Stimulated activated CD4-positive, alpha-beta T cell treated with anti-CD3 and anti-CD28 coated beads, Interleukin-2, amount 100 ng/mL, for 4 hours (primary cell): ENCODE data around the gene ITGB6.

Experiments used
- DNase-seq: peaks from one replicate; pipeline ENCODE4 v3.0.0-alpha.2; 2020; ENCODE audit warnings: low read depth

The ITGB6 gene

GRCh38 chr2:160087854-160088745 lies 112.0 kb downstream of the ITGB6 start:
- DNase-seq: no peak

- no peak for DNase-seq
Observed at GRCh38 chr2:160085662-160086061, 114.4 kb downstream of the ITGB6 start.

- DNase-seq: no peak
Observed at GRCh38 chr2:160077912-160078810, 121.9 kb downstream of the ITGB6 start.

GRCh38 chr2:160076914-160077313 lies 123.2 kb downstream of the ITGB6 start:
- no peak for DNase-seq

GRCh38 chr2:160076241-160076640 lies 123.8 kb downstream of the ITGB6 start:
- no peak for DNase-seq

- no peak for DNase-seq
Observed at GRCh38 chr2:160075171-160075570, 124.9 kb downstream of the ITGB6 start.

- no peak for DNase-seq
Observed at GRCh38 chr2:160073284-160073888, 126.7 kb downstream of the ITGB6 start.

GRCh38 chr2:160068906-160069305 lies 131.2 kb downstream of the ITGB6 start:
- no peak for DNase-seq

- DNase-seq: no peak
Observed at GRCh38 chr2:160064916-160065315, 135.2 kb downstream of the ITGB6 start.

- DNase-seq: no peak
Observed at GRCh38 chr2:160063879-160064612, 136.0 kb downstream of the ITGB6 start.

GRCh38 chr2:160063271-160063670 lies 136.8 kb downstream of the ITGB6 start:
- no peak for DNase-seq

- no peak for DNase-seq
Observed at GRCh38 chr2:160062292-160063005, 137.6 kb downstream of the ITGB6 start, which contains the start of gene PLA2R1. PLA2R1 (minus strand) TSS chr2:160062615; CDS start chr2:160062403, 212 bp downstream.

GRCh38 chr2:160061944-160062291 lies 138.2 kb downstream of the ITGB6 start:
- DNase-seq: no peak

GRCh38 chr2:160061533-160061932 lies 138.5 kb downstream of the ITGB6 start:
- DNase-seq: no peak

- DNase-seq: no peak
Observed at GRCh38 chr2:160060297-160060696, 139.8 kb downstream of the ITGB6 start.

- no peak for DNase-seq
Observed at GRCh38 chr2:160057356-160057755, 142.7 kb downstream of the ITGB6 start.

- DNase-seq: no peak
Observed at GRCh38 chr2:160055726-160056108, 144.4 kb downstream of the ITGB6 start.

GRCh38 chr2:160054984-160055725 lies 144.9 kb downstream of the ITGB6 start:
- no peak for DNase-seq

- DNase-seq: no peak
Observed at GRCh38 chr2:160053946-160054345, 146.1 kb downstream of the ITGB6 start.

GRCh38 chr2:160052531-160052930 lies 147.5 kb downstream of the ITGB6 start:
- DNase-seq: no peak
